Osteocyte (in vitro differentiated cells): ENCODE measurements around the gene M1AP. TPM values are rescaled to one million over a fixed set of nuclear protein-coding genes. Genes with fewer than 3 reads are reported as not detected.

Experiments
- DNase-seq: peaks from one replicate; pipeline ENCODE4 v3.0.0; 2021; ENCODE audit warnings: mixed read lengths; ENCODE audit not compliant: unreplicated experiment; ENCODE audit errors: extremely low spot score
- H3K27ac Mint-ChIP-seq: one replicate; pipeline ENCODE4 v1.8.0; 2021; ENCODE audit warnings: mild to moderate bottlenecking, mixed read lengths; ENCODE audit not compliant: unreplicated experiment
- H3K27me3 Mint-ChIP-seq: one replicate; pipeline ENCODE4 v1.8.0; 2021; ENCODE audit warnings: mixed read lengths; ENCODE audit not compliant: unreplicated experiment
- H3K36me3 Mint-ChIP-seq: one replicate; pipeline ENCODE4 v1.8.0; 2021; ENCODE audit warnings: mixed read lengths; ENCODE audit not compliant: unreplicated experiment
- H3K4me1 Mint-ChIP-seq: one replicate; pipeline ENCODE4 v1.8.0; 2021; ENCODE audit warnings: mixed read lengths; ENCODE audit not compliant: unreplicated experiment
- H3K4me3 Mint-ChIP-seq: one replicate; pipeline ENCODE4 v1.8.0; 2021; ENCODE audit warnings: mild to moderate bottlenecking, moderate library complexity, mixed read lengths; ENCODE audit not compliant: unreplicated experiment
- H3K9me3 Mint-ChIP-seq: one replicate; pipeline ENCODE4 v1.8.0; 2021; ENCODE audit warnings: mixed read lengths; ENCODE audit not compliant: unreplicated experiment
- CTCF ChIP-seq: fragments of 200-600 bp; sonication (generic); IDR thresholded peaks from 2 replicates; pipeline ENCODE4 v1.5.0; 2021; ENCODE audit warnings: antibody characterized with exemption, mild to moderate bottlenecking, moderate library complexity
- total RNA-seq: library from RNA; stranded (reverse); gene quantifications from 2 replicates; pipeline ENCODE4 v1.2.1, GENCODE V29; 2021

M1AP gene
- total RNA-seq, 1 donor from 2014 or later = not detected

- no peak for DNase-seq
- Mint-ChIP-seq H3K4me3 (no peak overlapping the region), H3K36me3 (peaks cover 2% of the 10 kb centered on the region), H3K4me1 (peaks cover 16% of the 10 kb centered on the region), H3K27me3 (no peaks in the 10 kb centered on the region), H3K27ac (no peak overlapping the region), H3K9me3 (no peaks in the 10 kb centered on the region)
- no peak for TF ChIP-seq CTCF
Observed at GRCh38 chr2:74535440-74535965, 112.6 kb downstream of the M1AP start.

- H3K36me3 Mint-ChIP-seq = peaks cover 2% of the 10 kb centered on the region
- no peak overlapping the region for H3K27ac Mint-ChIP-seq
- peaks cover 17% of the 10 kb centered on the region for H3K4me1 Mint-ChIP-seq
- no peak for TF ChIP-seq CTCF
- no peaks in the 10 kb centered on the region for H3K27me3 Mint-ChIP-seq
- H3K9me3 Mint-ChIP-seq = no peaks in the 10 kb centered on the region
- H3K4me3 Mint-ChIP-seq = no peak overlapping the region
- DNase-seq = no peak
Observed at GRCh38 chr2:74534411-74534810, 113.7 kb downstream of the M1AP start.

DNA sequence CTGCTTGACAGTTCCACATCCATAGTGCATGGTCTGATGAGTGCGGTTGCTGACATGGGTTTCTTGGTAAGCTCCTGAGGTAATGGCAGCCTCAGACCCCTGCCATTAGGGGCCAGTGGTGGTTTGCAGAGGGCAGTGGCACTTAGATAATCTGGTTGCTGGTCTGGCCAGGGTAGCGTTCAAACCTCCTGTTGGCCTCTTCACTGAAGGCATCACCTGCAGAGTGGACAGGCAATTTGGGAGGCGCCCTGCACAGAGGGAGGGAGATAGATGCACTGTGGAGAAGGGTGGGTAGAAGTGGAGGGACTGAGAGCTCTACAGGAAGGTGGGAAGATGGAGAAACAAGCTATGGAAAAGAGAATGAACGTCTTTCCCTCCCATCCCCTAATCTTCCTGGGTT is 114.7 kb downstream of the M1AP start:
- Mint-ChIP-seq H3K4me3 (no peak overlapping the region), H3K4me1 (peaks cover 23% of the 10 kb centered on the region), H3K27ac (no peak overlapping the region), H3K9me3 (no peaks in the 10 kb centered on the region), H3K27me3 (no peaks in the 10 kb centered on the region), H3K36me3 (peaks cover 2% of the 10 kb centered on the region)
- TF ChIP-seq CTCF = no peak
- DNase-seq = no peak

- peaks cover 28% of the 10 kb centered on the region for H3K4me1 Mint-ChIP-seq
- H3K9me3 Mint-ChIP-seq = no peaks in the 10 kb centered on the region
- H3K27ac Mint-ChIP-seq = peak overlapping the region; percentile 61
- no peaks in the 10 kb centered on the region for H3K27me3 Mint-ChIP-seq
- DNase-seq = no peak
- TF ChIP-seq CTCF = peak; percentile 49
- H3K36me3 Mint-ChIP-seq = peaks cover 5% of the 10 kb centered on the region
- no peak overlapping the region for H3K4me3 Mint-ChIP-seq
Observed at GRCh38 chr2:74532222-74532621, 115.9 kb downstream of the M1AP start.

DNA sequence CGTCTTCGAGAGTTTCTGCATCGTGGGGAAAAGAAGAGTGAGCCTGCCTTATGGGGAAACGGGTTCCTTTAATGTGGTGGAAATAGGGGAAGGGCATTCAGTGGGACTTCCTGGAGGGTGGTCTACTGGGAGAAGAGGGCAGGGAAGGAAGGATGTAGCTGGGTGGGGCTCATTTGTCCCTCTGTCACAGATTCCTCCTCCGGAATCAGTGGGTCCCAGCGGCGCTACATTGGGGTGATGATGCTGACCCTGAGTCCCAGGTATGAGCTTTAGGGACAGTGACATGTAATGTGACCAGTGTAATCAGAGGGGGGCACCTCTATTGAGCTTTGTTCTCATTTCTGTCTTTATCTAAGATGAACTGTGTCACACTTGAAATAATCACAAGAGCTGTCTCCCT is 116.5 kb downstream of the M1AP start:
- Mint-ChIP-seq H3K4me1 (peaks cover 28% of the 10 kb centered on the region), H3K27me3 (no peaks in the 10 kb centered on the region), H3K4me3 (no peak overlapping the region), H3K36me3 (peaks cover 10% of the 10 kb centered on the region), H3K27ac (peak overlapping the region; percentile 61), H3K9me3 (no peaks in the 10 kb centered on the region)
- TF ChIP-seq CTCF = no peak
- no peak for DNase-seq
